Panc1 (cell line): ENCODE results near the gene CCDC34. TPM values are rescaled to one million over a fixed set of nuclear protein-coding genes. Genes with fewer than 3 reads are reported as not detected.

Experiments used
- ATAC-seq: fragments of 200-7000 bp; cut with Tn5 transposase; 2 replicates; pipeline ENCODE4 v1.9.1; 2020; ENCODE audit warnings: mild to moderate bottlenecking, moderate library complexity
- BruUV-seq: library from RNA; stranded (reverse); fragments of 400-500 nt; replicated peaks from 2 replicates; lab custom pipeline; 2021; lab: Mats Ljungman, UMichigan
- CTCF ChIA-PET: fragments of 300-600 bp; sonication (Branson Sonifier 250); formaldehyde crosslinking; loops from one replicate; lab custom pipeline; 2022; ENCODE audit warnings: antibody characterized with exemption; lab: Charles Lee
- POLR2A ChIA-PET: fragments of 300-600 bp; sonication (Branson Sonifier 250); formaldehyde crosslinking; loops from one replicate; lab custom pipeline; 2022; ENCODE audit warnings: antibody characterized with exemption; lab: Charles Lee
- DNase-seq: peaks from one replicate; pipeline ENCODE4 v3.0.0-alpha.2; 2010; ENCODE audit warnings: low read depth, low spot score
- H3K27ac ChIP-seq: 2 replicates; pipeline ENCODE4 v1.5.1; 2011; ENCODE audit warnings: mild to moderate bottlenecking, low read length, inconsistent platforms
- H3K27me3 ChIP-seq: fragments of 200-500 bp; sonication (Bioruptor generic); 2 replicates; pipeline ENCODE4 v1.6.0; 2014; ENCODE audit warnings: low read length, inconsistent platforms; ENCODE audit not compliant: control insufficient read depth, insufficient read depth
- H3K36me3 ChIP-seq: fragments of 200-500 bp; sonication (Bioruptor generic); 2 replicates; pipeline ENCODE4 v1.5.1; 2014; ENCODE audit warnings: inconsistent platforms, mild to moderate bottlenecking, low read length, moderate library complexity; ENCODE audit not compliant: control insufficient read depth, insufficient read depth
- H3K4me1 ChIP-seq: 2 replicates; pipeline ENCODE4 v1.5.1; 2011; ENCODE audit warnings: inconsistent platforms, mild to moderate bottlenecking, low read length, moderate library complexity; ENCODE audit not compliant: control insufficient read depth, insufficient read depth
- H3K4me3 ChIP-seq, 2 experiments: 2 replicates each; pipeline ENCODE4 v1.5.1; 2011 to 2012; ENCODE audit warnings: low read depth in 2 of 2, low read length in 2 of 2, mild to moderate bottlenecking in 2 of 2, inconsistent platforms in 1 of 2, moderate library complexity in 1 of 2
- H3K9me3 ChIP-seq: fragments of 200-500 bp; sonication (Bioruptor generic); 2 replicates; pipeline ENCODE4 v1.5.1; 2014; ENCODE audit warnings: low read depth, mild to moderate bottlenecking, inconsistent platforms, low read length, moderate library complexity; ENCODE audit not compliant: control insufficient read depth, insufficient read depth
- POLR2AphosphoS5 ChIP-seq: IDR thresholded peaks from 2 replicates; pipeline ENCODE4 v1.6.1; 2012; ENCODE audit warnings: mild to moderate bottlenecking, low read depth, low read length, moderate library complexity
- SIN3A ChIP-seq: IDR thresholded peaks from 2 replicates; pipeline ENCODE4 v1.6.1; 2012; ENCODE audit warnings: low read depth, mild to moderate bottlenecking, low read length, moderate library complexity, borderline replicate concordance; ENCODE audit not compliant: insufficient read depth
- TCF7L2 ChIP-seq: IDR thresholded peaks from 2 replicates; pipeline ENCODE4 v1.6.1; 2011; ENCODE audit warnings: mild to moderate bottlenecking, low read depth, low read length, inconsistent platforms
- in situ Hi-C: cut with HindIII; loops from 2 replicates; pipeline ENCODE4 v1.10.0; 2016; ENCODE audit warnings: low sequenced_read_pairs, low pct_unique_long_range_greater_than_20kb
- intact Hi-C: fragments of 100-400 bp; cut with micrococcal nuclease; formaldehyde crosslinking; loops from one replicate; pipeline ENCODE4 v1.10.0; 2022; ENCODE audit not compliant: unreplicated experiment
- total RNA-seq: library from RNA; stranded (reverse); gene quantifications from one replicate; pipeline ENCODE4 v1.2.1, GENCODE V29; 2021; ENCODE audit not compliant: unreplicated experiment
- TF ChIP-seq, protein P1 (sequence below): fragments of 450-650 bp; IDR thresholded peaks from 2 replicates; pipeline ENCODE4 v1.5.1; 2017; ENCODE audit warnings: mild to moderate bottlenecking
- TF ChIP-seq, protein P2 (sequence below), 2 experiments: IDR thresholded peaks; 2 replicates each; pipeline ENCODE4 v1.6.1; 2011 to 2012; ENCODE audit warnings: low read depth in 2 of 2, control low read depth in 1 of 2, low read length in 1 of 2, mild to moderate bottlenecking in 1 of 2, moderate library complexity in 1 of 2; ENCODE audit not compliant: insufficient read depth in 1 of 2

The CCDC34 gene
- total RNA-seq, 1 experiment from 2014 or later: 28.3 TPM

DNA sequence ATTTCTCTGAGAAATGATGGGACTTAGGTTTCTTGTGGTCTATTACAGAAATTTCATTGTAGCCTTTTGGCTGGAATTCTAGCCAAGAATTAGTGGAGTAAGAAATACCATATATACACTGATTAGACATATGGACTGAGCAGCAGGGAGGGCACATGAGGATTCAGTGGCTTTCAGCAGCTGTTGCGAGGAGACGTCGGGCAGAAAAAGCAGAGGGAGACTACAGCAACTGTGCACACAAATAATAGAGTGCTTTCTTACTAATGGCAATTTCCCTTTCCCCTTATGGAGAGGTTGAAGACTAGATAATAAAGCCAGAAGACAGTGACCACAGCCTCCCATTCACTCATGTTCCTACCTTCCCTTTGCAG lies 35.4 kb upstream of the CCDC34 start:
- ChIA-PET POLR2A (no interaction called here), CTCF (no interaction called here)
- no TSS peak for BruUV-seq
- in situ Hi-C loops: no loop called here
- Histone ChIP-seq H3K27me3 (no peaks in the 10 kb centered on the region), H3K36me3 (no peaks in the 10 kb centered on the region), H3K4me3 (no peak overlapping the region), H3K27ac (peak overlapping the region; percentile 81; the same call in 1 of the 2 replicates), H3K9me3 (no peaks in the 10 kb centered on the region), H3K4me1 (peaks cover 70% of the 10 kb centered on the region)
- DNase-seq (no peak), ATAC-seq (no peak)
- TF ChIP-seq, protein P1, sequence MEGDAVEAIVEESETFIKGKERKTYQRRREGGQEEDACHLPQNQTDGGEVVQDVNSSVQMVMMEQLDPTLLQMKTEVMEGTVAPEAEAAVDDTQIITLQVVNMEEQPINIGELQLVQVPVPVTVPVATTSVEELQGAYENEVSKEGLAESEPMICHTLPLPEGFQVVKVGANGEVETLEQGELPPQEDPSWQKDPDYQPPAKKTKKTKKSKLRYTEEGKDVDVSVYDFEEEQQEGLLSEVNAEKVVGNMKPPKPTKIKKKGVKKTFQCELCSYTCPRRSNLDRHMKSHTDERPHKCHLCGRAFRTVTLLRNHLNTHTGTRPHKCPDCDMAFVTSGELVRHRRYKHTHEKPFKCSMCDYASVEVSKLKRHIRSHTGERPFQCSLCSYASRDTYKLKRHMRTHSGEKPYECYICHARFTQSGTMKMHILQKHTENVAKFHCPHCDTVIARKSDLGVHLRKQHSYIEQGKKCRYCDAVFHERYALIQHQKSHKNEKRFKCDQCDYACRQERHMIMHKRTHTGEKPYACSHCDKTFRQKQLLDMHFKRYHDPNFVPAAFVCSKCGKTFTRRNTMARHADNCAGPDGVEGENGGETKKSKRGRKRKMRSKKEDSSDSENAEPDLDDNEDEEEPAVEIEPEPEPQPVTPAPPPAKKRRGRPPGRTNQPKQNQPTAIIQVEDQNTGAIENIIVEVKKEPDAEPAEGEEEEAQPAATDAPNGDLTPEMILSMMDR: no peak
- TF ChIP-seq TCF7L2 (no peak), SIN3A (no peak), POLR2AphosphoS5 (no peak)
- TF ChIP-seq, protein P2, sequence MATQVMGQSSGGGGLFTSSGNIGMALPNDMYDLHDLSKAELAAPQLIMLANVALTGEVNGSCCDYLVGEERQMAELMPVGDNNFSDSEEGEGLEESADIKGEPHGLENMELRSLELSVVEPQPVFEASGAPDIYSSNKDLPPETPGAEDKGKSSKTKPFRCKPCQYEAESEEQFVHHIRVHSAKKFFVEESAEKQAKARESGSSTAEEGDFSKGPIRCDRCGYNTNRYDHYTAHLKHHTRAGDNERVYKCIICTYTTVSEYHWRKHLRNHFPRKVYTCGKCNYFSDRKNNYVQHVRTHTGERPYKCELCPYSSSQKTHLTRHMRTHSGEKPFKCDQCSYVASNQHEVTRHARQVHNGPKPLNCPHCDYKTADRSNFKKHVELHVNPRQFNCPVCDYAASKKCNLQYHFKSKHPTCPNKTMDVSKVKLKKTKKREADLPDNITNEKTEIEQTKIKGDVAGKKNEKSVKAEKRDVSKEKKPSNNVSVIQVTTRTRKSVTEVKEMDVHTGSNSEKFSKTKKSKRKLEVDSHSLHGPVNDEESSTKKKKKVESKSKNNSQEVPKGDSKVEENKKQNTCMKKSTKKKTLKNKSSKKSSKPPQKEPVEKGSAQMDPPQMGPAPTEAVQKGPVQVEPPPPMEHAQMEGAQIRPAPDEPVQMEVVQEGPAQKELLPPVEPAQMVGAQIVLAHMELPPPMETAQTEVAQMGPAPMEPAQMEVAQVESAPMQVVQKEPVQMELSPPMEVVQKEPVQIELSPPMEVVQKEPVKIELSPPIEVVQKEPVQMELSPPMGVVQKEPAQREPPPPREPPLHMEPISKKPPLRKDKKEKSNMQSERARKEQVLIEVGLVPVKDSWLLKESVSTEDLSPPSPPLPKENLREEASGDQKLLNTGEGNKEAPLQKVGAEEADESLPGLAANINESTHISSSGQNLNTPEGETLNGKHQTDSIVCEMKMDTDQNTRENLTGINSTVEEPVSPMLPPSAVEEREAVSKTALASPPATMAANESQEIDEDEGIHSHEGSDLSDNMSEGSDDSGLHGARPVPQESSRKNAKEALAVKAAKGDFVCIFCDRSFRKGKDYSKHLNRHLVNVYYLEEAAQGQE (IDR thresholded peaks at IDR 0.05; ENCODE audit: insufficient read depth in 1 of 2, low read depth in 2 of 2, low read length in 1 of 2): no peak
- intact Hi-C loops: no loop called here

DNA sequence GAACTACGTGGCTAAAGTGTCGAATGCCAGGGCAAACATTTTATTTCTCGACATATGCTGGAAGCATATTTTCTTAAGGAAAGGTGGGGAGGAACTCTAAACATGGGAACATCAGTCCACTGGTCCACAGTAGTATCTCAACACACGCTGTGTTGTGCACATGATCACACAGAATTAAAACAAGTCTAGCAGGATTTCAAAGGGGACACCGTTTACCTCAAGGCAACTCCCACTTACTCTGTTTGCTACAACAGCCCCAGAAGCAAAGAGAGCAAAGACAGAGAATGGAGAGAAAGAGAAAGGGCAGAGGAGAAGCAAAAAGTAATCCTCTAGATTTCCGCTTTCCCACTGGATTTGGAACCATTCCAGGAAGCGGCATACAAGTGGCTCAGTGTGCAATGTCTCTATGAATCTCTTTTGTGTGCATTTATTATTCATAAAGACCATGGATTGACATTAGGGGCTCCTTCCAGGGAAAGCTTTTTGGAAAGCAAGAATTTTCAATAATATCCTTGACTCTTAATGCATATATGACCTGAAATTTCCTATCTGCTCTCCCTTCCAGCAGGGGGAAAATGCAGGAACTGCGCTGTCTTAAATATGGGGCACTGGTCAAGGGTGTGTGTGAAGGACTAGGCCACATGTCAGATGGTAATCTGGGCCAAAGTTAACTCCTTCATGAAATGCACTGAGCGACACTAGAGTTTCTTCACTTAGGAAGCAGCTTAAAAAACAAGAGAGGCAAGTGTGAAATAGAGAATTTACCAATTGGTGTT lies 34.8 kb upstream of the CCDC34 start:
- H3K27ac ChIP-seq: peak overlapping the region; percentile 81
- no peaks in the 10 kb centered on the region for H3K27me3 ChIP-seq
- peaks cover 71% of the 10 kb centered on the region for H3K4me1 ChIP-seq
- H3K4me3 ChIP-seq: no peak overlapping the region
- no TSS peak for BruUV-seq
- H3K36me3 ChIP-seq: no peaks in the 10 kb centered on the region
- intact Hi-C loops (no loop called here), in situ Hi-C loops (no loop called here)
- POLR2A ChIA-PET: no interaction called here
- DNase-seq (no peak), ATAC-seq (no peak)
- no peak for TF ChIP-seq SIN3A
- TF ChIP-seq POLR2AphosphoS5: no peak
- TF ChIP-seq, protein P1: 0 out of 2 replicates have a peak, but pooled peaks have one; percentile 13
- CTCF ChIA-PET: no interaction called here
- H3K9me3 ChIP-seq: no peaks in the 10 kb centered on the region
